SW480 (cell line): ENCODE measurements around the gene RSBN1.
"Not testable (repeated sequence)": the region's sequence is repeated elsewhere in the genome, so short reads cannot be mapped to it uniquely, and the experiment has no call there.

Experiments used
- DNase-seq: peaks from one replicate; pipeline ENCODE4 v3.0.0-alpha.2; 2016; ENCODE audit warnings: low spot score

Gene RSBN1

GRCh38 chr1:113742515-113742914, 69.8 kb downstream of the RSBN1 start:
- no peak for DNase-seq

DNA sequence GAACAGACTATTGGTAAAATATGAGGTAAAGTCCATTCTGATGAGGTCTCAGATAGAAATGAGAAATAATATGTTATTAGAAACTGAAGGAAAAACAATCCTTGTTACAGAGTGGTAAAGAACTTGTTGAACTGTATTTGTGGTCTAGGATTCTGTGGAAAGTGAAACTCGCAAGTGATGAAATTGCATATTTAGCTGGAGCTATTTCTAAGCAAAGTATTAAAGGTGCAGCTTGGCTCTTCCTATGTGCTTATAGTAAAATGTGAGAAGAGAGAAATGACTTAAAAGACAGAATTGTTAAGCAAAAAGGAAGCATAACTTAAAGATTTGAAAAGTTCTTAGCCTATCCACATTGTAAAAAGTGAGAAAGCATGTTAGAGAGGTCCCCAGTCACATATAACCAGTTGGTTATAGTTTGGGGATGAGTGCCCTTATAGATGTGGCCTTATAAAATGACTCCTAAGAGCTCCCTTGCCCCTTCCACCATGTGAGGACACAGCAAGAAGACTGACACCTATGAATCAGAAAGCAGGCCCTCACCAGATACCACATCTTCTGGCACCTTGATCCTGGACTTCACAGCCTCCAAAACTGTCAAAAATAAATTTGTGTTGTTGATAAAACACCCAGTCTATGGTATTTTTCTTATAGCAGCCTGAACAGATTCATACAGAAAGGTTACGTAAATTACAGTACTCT, 77.8 kb downstream of the RSBN1 start:
- no peak for DNase-seq

- no peak for DNase-seq
Measured at GRCh38 chr1:113732802-113733201, 79.5 kb downstream of the RSBN1 start.

DNA sequence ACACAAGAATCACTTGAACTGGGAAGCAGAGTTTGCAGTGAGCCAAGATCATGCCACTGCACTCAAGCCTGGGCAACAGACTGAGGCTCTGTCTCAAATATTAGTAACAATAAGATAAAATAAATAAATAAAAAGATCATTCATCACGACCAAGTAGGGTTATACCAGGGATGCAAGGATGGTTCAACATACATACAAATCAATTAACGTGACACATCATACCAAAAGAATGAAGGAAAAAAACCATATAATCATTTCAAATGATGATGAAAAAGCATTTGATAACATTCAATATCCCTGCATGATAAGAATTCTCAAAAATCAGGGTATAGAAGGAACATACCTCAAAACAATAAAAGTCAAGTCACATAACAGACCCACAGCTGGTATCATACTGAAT, 91.3 kb downstream of the RSBN1 start:
- DNase-seq: no peak

DNA sequence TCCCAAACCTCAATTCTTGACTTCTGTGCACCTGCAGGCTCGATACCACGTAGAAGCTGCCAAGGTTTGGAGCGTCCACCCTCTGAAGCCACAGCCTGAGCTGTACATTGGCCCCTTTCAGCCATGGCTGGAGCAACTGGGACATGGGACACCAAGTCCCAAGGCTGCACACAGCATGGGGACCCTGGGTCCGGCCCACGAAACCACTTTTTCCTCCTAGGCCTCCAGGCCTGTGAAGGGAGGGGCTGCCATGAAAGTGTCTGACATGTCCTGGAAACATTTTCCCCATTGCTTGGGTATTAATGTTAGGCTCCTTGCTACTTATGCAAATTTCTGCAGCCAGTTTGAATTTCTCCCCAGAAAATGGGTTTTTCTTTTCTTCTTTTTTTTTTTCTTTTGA, 93.7 kb downstream of the RSBN1 start:
- DNase-seq: not testable (repeated sequence)

- not testable (repeated sequence) for DNase-seq
Measured at GRCh38 chr1:113717506-113717905, 94.8 kb downstream of the RSBN1 start.

DNA sequence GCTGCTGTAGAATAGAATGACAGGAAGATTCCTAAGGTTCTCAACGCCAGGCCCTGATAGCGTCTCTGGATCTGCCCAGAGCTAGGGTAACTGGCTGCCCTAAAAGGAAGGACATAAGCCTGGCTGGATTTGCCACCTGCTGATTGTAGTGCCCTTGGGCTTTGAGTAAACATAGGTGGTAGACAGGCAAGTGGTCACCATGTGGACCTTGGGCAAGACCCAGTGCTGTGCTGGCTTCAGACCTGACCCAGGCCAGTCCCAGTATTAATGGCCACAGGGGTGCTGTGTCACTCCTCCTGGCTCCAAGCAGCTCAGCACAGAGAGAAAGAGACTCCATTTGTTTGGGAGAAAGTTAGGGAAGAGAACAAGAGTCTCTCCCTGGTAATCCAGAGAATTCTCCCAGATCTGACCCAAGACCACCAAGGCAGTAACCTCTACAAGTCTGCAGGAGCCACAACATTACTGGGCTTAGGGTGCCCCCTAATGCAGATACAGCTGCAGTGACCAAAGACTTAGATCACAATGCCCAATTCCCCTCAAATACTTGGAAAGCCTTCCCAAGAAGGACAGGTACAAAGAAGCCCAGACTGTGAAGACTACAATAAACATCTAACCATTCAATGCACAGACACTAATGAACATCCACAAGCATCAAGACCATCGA, 97.5 kb downstream of the RSBN1 start:
- DNase-seq: no peak
